SK-N-MC (cell line): ENCODE data around the gene ZNF202.

Experiments
- EZH2 ChIP-seq: fragments of 200-600 bp; sonication (generic); IDR thresholded peaks from one replicate; pipeline ENCODE4 v1.6.1; 2017; ENCODE audit warnings: antibody characterized with exemption
- POLR2AphosphoS5 ChIP-seq: IDR thresholded peaks from 2 replicates; pipeline ENCODE4 v1.6.1; 2012; ENCODE audit warnings: mild to moderate bottlenecking, low read depth, low read length, borderline replicate concordance

- TF ChIP-seq EZH2: no peak
- no peak for TF ChIP-seq POLR2AphosphoS5
These were observed 3.1 kb downstream of the ZNF202 start for GRCh38 chr11:123738374-123738773.
